Progenitor cell of endocrine pancreas (in vitro differentiated cells): ENCODE measurements around the gene GYPC. TPM values are rescaled to one million over a fixed set of nuclear protein-coding genes. Genes with fewer than 3 reads are reported as not detected.
A peak's percentile ranks its signal among the peaks of the same experiment; 100 is the strongest.

Experiments used
- DNase-seq: peaks from one replicate; pipeline ENCODE4 v3.0.0; 2021; ENCODE audit warnings: low spot score; ENCODE audit not compliant: unreplicated experiment
- H3K27ac Mint-ChIP-seq: 2 replicates; pipeline ENCODE4 v1.8.0; 2021; ENCODE audit warnings: mild to moderate bottlenecking, moderate library complexity, mixed read lengths
- H3K27me3 Mint-ChIP-seq: 2 replicates; pipeline ENCODE4 v1.8.0; 2021; ENCODE audit warnings: mixed read lengths
- H3K36me3 Mint-ChIP-seq: 2 replicates; pipeline ENCODE4 v1.8.0; 2022; ENCODE audit warnings: mixed read lengths; ENCODE audit not compliant: insufficient read depth
- H3K4me1 Mint-ChIP-seq: 2 replicates; pipeline ENCODE4 v1.8.0; 2021; ENCODE audit warnings: low read depth, mixed read lengths
- H3K4me3 Mint-ChIP-seq: 2 replicates; pipeline ENCODE4 v1.8.0; 2021; ENCODE audit warnings: low read depth, mild to moderate bottlenecking, moderate library complexity, mixed read lengths
- H3K9me3 Mint-ChIP-seq: 2 replicates; pipeline ENCODE4 v1.8.0; 2021; ENCODE audit warnings: low read depth, mixed read lengths
- CTCF ChIP-seq: fragments of 200-600 bp; sonication (generic); IDR thresholded peaks from one replicate; pipeline ENCODE4 v1.5.0; 2021; ENCODE audit warnings: antibody characterized with exemption, mild to moderate bottlenecking; ENCODE audit not compliant: unreplicated experiment
- total RNA-seq: library from RNA; stranded (reverse); gene quantifications from 2 replicates; pipeline ENCODE4 v1.2.1, GENCODE V29; 2021

Gene GYPC
- total RNA-seq, 1 donor from 2014 or later, result 29.5 TPM

GRCh38 chr2:126655051-126655450 lies 907 bp upstream of the GYPC start:
- H3K4me3 Mint-ChIP-seq, result peak overlapping the region; percentile 85
- TF ChIP-seq CTCF, result no peak
- H3K27me3 Mint-ChIP-seq, result peaks cover 12% of the 10 kb centered on the region
- H3K9me3 Mint-ChIP-seq, result peaks cover 6% of the 10 kb centered on the region
- no peaks in the 10 kb centered on the region for H3K36me3 Mint-ChIP-seq
- H3K4me1 Mint-ChIP-seq, result peaks cover 36% of the 10 kb centered on the region
- no peak overlapping the region for H3K27ac Mint-ChIP-seq
- no peak for DNase-seq

DNA sequence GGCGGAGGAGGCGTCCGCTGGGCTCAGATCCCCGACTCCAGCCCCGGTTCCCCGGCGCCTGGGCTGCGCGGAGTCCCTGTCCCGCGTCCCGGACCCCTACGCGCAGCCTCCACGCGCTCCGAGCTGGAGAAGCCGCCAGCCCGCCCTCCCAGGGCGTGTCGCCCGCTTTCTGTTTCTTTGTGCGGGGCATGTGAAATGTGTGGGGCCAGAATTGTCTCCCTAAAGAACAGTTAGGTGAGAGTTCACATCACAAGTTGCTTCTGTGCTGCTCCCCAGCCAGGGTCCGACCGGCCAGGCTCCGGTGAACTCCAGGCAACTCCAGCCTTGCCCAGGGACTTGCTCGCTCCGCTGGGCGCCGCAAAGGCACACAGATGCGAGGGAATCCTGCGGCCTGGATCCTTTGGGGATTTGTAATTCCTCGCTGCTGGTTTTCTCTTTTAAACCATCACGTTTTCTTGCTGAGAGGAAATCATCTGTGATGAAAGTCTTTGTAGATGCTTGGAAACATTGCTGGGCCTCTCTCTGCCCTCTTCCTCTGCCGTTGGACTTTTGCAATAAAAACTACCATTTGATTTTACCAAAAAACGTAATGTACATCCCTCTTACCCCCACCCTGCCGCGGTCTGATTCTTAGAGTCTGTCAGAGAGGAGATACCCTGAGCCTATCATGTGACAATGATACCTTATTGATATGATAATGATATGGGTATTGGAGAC lies 631 bp downstream of the GYPC start:
- Mint-ChIP-seq H3K4me1 (peaks cover 34% of the 10 kb centered on the region), H3K36me3 (no peaks in the 10 kb centered on the region), H3K4me3 (peak overlapping the region; percentile 83), H3K27me3 (peaks cover 12% of the 10 kb centered on the region), H3K9me3 (no peaks in the 10 kb centered on the region), H3K27ac (peak overlapping the region; percentile 93)
- no peak for TF ChIP-seq CTCF
- DNase-seq, result no peak

DNA sequence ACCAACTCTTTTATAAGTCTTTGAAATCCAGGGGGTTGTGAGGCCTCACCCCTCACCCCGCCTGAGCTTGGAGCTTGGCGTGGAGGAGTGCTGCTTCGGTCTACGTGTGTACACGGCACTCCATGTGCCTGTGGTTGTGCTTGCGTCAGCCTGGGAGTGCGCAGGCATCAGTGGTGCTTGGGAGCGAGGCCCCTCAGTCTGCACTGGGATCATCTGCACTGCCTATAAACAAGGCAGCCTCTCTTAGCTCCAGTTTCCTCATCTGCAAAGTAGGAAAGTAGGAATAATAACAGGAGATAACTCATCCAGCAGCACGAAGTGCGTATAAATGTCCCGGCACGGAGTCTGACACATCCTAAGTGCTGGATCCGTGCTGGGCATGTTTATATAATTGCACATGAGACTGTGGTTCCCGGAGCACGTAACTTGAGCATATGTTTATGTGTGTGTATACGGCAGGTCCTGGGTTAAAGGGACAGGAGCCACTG lies 1.2 kb downstream of the GYPC start:
- no peak for DNase-seq
- Mint-ChIP-seq H3K4me1 (peaks cover 34% of the 10 kb centered on the region), H3K4me3 (peak overlapping the region; percentile 83), H3K36me3 (no peaks in the 10 kb centered on the region), H3K27me3 (peaks cover 10% of the 10 kb centered on the region), H3K27ac (peak overlapping the region; percentile 93), H3K9me3 (no peaks in the 10 kb centered on the region)
- no peak for TF ChIP-seq CTCF

DNA sequence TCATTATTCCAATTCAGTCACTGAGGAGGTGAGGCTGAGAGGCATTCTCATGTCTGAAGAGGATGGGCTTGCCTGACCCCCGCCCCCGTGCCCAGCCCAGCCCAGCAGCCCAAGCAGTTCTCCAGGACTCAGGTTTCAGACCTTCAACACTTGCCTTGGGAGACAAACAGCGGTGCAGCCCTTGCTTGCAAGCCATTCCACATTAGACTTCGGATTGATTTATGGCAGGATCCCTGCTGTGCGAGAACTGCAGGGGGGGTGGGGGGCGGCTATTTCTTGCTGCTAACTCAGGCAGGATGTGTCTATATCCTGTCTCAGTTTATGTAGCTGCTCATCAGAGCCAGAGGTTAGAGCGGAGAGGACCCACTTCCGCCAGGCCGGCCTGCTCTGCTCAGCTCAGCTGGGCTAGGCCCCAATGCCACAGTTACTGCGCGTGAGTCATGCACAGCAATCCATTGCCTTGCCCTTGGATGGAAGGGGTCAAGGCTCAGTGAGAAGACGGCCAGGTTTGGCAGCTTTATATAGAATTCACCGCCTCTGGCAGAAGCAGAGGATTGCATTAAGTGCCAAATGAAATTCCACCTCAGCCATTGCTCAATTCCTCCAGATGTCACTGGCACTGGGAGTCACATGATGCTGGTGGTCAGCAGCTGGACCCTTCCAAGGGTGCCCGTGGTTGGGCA lies 1.8 kb downstream of the GYPC start:
- DNase-seq, result peak; percentile 26
- Mint-ChIP-seq H3K4me1 (peaks cover 35% of the 10 kb centered on the region), H3K27me3 (peaks cover 9% of the 10 kb centered on the region), H3K36me3 (no peaks in the 10 kb centered on the region), H3K9me3 (no peaks in the 10 kb centered on the region), H3K4me3 (peak overlapping the region; percentile 83), H3K27ac (peak overlapping the region; percentile 93)
- TF ChIP-seq CTCF, result no peak

DNA sequence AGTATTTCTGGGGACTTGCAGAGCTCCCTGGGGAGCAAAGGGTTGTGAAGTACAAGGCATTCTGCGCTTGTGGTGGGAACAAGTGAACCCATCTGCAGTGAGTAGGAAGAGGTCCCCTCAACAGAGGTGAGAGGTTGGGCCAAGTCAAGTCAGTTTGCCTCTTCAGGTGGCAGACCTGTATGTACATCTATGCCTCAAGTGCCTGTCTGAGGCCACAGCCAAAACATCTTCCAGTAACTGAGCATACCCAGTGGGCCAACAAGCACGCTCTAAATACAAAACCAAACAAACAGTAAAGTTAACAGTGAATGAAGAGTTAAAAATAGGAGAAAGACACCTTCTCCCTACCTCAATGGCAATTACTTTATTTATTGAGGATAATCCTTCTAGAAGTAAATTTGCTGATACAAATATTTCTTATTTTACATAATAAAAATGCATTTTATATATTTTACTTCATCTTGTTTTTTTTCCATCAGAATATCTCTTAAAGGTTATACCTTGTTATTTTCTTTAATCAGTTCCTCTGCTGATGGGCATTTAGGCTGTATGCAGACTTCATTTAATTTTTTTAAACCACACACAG lies 2.5 kb downstream of the GYPC start:
- H3K9me3 Mint-ChIP-seq, result no peaks in the 10 kb centered on the region
- H3K27ac Mint-ChIP-seq, result peak overlapping the region; percentile 93
- no peak for TF ChIP-seq CTCF
- peaks cover 35% of the 10 kb centered on the region for H3K4me1 Mint-ChIP-seq
- no peak overlapping the region for H3K4me3 Mint-ChIP-seq
- no peak for DNase-seq
- peaks cover 9% of the 10 kb centered on the region for H3K27me3 Mint-ChIP-seq
- no peaks in the 10 kb centered on the region for H3K36me3 Mint-ChIP-seq
